Medulla oblongata (tissue), 1 donor: ENCODE data around the gene TXNDC8.
"Not testable (repeated sequence)": the region's sequence is repeated elsewhere in the genome, so short reads cannot be mapped to it uniquely, and the experiment has no call there.

Experiments
- DNase-seq: peaks from one replicate; pipeline ENCODE4 v3.0.0-alpha.2; 2015; ENCODE audit errors: extremely low spot score

Gene TXNDC8

DNA sequence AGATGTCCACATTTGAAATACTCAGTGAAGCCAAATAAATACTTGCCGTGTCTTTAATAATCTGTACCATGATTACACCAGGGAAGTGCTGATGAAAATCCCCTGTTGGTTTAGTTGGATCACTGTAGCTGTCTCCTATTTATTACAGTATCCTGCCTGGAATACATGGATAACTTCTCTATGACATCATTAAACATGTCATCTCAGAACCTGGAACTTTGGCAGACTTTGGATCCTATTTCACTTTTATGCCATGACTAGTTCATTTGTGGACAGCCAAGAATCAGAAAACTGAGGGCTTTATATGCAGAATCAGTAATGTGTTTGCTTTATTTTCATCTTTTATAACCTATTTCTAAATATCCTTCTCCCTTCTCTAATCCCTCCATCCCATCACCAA, at the start of gene TXNDC8:
Gene TXNDC8 (minus strand): TSS at position 137 of the 400 bp plus-strand sequence.
- DNase-seq: no peak

DNA sequence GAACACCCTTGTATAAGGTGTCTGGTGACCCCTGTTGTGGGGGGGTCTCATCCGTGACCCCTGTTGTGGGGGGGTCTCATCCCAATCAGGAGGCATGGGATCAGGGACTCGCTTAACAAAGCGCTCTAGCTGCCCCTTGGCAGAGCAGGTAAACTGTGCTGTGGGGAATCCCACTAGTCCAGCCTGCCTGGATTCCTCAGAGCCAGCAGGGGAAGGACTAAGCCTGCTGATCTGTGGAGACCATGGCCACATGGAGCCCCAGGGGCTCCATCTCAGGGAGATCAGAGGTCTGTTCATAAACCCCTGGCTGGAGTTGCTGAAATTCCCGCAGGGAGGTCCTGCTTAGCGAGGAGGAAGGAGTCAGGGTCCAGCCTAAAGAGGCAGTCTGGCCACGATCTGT, 45.8 kb upstream of the TXNDC8 start:
- DNase-seq: no peak

DNA sequence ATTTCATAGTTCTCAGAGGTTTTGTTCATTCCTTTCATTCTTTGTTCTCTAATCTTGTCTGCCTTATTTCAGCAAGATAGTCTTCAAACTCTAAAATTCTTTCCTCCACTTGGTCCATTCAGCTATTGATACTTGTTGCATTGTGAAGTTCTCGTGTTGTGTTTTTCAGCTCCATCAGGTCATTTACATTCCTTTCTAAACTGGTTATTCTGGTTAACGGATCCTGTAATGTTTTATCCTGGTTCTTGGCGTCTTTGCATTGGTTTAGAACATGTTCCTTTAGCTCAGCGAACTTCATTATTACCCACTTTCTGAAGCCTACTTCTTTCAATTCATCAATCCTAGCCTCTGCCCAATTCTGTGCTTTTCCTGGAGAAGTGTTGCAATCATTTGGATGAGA, 45.1 kb upstream of the TXNDC8 start:
- DNase-seq: no peak

DNA sequence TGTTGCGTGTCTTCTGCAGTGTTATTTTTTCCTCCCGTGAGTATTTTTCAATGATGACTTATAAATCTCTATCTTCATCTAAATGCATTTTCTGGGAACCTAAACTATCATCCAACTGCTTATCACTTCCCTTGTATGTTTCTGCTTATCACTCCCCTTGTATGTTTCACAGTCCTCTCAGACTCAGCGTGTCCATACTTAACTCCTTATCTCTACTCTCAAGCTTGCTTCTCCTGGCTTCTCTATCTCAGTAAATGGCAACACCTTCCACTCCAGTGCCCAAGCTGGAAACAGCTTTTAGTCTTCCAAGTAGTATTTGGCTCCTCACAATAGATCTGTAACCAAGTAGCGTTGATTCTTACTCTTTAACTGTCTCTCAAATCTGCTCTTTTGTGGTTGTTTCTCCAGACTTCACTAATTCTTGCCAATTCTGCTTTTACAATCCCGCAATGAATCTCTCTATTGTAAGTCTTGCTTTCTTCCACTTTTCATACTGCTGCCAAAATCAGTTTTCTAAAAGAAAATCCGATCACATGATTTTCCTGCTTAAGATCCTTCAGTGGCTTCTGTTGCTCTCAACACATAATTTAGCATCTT, 33.8 kb upstream of the TXNDC8 start:
- peak; percentile 17 for DNase-seq

DNA sequence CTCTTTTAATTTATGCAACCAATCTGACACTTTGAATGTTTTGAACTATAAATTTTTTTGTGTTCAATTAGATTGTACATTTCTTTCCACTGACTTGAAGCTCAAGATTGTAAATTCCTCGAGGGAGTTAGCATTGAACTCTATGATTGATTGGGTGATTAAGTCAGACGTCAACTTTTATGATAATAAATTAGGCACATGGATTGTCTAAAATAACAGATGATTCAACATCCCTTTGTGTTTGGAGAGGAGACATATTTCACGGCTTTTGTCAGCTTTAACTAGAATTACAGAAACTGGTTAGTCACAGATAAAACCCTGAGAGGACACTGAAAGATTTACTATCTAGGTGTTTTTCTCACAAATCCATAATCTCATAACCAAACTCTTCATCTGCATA, 32.7 kb upstream of the TXNDC8 start:
- no peak for DNase-seq

DNA sequence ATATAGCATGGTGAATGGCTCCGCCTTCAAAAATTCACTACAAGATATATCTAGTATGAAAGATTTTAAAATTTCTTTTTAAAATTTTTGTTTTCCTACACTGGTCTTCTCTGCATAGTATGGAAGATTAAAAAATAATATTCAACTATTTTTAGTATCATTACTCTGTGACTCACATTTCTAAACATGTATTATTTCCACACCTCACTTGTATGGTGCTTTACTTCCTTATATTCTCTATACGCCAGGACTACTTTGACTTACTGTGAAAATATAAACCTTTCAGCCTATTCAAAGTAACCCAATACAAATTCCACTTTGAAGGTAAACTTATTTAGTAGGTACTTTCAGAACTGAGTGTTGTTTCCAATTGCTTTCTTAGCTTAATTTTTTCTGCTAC, 26.8 kb upstream of the TXNDC8 start:
- no peak for DNase-seq

DNA sequence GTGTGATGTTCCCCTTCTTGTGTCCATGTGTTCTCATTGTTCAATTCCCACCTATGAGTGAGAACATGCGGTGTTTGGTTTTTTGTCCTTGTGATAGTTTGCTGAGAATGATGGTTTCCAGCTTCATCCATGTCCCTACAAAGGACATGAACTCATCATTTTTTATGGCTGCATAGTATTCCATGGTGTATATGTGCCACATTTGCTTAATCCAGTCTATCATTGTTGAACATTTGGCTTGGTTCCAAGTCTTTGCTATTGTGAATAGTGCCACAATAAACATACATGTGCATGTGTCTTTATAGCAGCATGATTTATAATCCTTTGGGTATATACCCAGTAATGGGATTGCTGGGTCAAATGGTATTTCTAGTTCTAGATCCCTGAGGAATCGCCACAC, 21.3 kb upstream of the TXNDC8 start:
- DNase-seq: not testable (repeated sequence)

DNA sequence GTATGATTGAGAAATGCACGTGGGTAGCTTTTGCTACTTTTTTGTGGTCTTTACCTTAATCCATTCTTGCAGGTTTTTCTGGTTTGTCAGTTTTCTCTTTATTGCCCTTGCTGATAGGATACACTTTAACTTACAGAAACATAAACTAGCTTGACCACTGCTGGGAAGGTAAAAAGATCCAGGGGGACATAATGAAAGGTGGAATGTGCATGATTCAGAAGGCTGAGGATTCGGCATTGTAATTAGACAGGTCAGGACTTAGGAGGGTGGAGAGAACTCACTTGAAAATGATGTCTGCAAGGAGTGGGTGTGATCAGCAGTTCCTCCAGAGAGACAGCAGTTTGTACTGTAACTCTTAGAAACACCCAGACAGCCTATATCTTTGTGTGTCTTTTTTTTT, 19.8 kb upstream of the TXNDC8 start:
- DNase-seq: no peak

DNA sequence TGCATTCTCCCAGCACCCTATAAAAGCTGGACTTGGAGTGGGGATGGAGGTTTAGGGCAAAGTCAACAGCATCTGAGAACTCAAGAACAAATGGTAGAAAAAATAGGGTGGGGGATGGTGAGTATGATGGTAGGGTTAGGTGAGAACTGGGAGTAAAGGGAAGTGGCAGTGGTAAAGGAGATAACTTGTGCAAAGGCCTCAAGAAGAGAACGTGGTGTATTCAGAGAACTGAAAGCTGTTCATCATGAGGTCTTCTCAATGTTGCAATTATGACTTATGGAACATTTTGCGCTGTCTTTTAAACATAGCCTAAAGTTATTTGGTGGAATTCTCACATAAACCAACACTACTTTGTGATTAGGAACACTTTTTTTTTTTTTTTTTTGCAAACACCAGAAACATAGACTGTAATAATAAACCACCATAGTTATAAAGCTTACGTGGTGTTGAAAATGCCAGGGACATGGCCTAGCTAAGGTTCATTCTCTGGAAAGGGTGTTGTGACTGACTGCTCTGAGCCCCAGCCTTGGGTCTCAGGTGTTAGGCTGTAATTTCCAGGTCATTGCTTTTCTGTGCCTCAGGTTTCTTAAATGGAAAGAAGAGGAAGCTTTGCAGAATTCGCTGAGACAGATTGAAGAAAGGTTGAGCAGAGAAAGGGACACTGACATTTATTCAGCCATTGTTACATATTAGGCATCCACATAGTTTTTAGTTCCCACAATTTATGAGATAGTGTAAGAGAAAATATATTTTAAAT, 19.2 kb upstream of the TXNDC8 start:
- DNase-seq: no peak

DNA sequence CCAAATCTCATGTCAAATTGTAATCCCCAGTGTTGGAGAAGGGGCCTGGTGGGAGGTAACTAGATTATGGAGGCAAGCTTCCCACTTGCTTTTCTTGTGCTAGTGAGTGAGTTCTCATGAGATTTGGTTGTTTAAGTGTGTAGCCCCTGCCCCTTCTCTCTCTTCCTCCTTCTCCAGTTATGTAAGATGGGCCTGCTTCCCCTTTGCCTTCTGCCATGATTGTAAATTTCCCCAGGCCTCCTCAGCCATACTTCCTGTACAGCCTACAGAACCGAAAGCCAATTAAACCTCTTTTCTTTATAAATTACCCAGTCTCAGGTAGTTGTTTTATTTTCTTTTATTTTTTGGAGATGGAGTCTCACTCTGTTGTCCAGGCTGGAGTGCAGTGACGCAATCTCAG, 18.2 kb upstream of the TXNDC8 start:
- no peak for DNase-seq

DNA sequence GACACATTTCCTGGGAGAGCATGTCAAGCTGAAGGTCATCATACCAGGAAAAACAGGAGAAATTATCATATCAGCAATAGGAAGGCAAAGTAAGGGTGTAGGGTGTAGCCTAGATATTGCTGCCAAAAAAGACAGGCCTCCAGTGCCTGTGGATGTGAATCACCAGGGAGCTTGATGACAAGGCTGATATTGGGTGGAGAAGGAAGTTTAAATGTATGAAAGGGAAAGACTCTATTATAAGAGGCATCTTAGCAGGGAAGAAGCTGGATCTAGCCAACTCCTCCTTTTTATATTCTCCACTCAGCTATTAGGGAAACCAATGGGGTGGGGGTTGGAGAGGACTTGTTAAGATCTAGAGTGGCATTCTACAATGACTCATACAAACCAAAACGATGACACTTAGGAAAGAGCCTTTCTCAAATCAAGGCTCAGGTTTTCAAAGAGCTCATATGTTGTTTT, 13.4 kb upstream of the TXNDC8 start:
- DNase-seq: no peak

DNA sequence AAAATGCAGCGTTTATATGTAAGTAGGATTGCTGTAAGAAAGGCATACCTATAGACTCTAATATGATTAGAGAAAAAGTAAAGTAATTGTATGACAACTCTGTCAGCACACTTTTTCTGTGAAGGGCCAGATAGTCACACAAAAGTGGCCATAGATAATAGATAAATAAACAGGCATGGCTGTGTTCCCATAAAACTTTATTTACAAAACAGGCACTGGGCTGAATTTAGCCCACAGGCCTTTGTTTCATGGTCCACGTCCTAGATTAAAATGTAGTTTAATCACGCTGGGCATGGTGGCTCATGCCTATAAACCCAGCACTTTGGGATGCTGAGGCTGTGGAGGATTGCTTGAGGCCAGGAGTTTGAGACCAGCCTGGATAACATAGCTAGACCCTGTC, 8.7 kb upstream of the TXNDC8 start:
- no peak for DNase-seq

DNA sequence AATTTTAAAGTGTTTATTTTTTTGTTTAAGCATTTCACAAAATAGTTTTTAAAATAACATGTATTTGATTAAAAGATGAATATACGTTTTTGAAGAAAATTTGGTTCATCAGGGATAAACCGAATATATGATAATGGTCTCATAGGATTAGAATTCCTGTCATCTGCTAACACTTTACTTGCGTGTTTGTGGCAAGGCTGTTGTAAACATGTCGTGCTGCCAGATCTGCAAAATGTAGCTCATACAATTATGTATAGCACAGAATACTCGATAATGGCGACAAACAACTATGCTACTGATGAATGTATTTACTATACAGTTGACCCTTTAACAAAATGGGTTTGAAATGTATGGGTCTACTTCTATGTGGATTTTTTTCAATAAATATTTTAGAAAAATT, 7.2 kb upstream of the TXNDC8 start:
- DNase-seq: no peak

DNA sequence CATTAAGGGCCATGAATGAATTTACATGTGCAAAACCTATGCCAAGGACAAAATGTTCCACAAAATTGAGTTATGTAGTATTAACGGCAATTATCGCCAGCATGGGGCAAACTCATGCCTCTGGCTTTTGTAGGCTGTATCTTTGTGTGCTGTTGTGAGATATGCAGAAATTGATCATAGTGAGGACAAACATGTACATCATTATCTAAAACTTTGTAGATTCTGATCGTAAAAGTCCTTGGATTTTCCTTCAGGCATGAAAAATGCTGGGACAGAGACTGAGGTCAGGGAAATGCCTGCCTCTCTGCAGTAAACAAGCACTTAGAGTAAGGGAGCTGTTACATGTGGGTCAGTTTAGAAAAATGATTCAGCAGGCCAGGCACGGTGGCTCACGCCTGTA, 5.9 kb upstream of the TXNDC8 start:
- no peak for DNase-seq

DNA sequence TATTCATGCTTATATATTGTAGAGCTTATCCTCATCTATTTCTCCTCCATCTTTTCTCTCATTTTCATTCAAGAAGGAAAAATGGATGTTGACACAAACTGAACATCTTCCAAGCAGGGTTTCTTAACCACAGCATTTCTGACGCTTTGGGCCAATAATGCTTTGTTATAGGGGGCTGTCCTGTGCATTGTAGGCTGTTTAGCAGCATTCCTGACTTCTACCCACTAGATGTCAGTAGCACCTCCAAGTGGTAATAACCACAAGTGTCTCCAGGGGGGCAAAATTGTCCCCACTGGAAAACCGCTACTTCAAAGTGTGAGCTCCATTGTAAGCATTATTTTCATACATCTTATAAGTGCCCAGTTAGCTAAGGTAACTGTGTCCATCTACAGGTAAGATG, 2.6 kb upstream of the TXNDC8 start:
- no peak for DNase-seq

DNA sequence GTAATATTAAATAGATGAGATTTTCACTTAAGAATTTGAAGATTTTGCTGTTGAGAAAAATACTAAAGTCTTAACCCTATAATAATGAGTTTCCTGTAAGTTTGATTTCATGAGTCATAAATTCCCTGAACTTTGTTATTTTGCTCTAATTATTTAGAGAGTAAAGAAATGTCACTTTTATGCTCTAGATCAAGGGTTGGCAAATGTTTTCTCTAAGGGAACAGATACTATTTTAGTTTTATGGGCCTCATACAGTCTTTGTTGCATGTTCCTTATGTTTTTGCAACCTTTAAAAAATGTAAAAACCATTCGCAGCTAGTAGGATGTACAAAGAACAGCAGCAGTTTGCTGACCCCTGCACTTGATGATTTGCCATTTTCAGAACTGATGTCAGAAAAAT, 480 bp upstream of the TXNDC8 start:
- no peak for DNase-seq

DNA sequence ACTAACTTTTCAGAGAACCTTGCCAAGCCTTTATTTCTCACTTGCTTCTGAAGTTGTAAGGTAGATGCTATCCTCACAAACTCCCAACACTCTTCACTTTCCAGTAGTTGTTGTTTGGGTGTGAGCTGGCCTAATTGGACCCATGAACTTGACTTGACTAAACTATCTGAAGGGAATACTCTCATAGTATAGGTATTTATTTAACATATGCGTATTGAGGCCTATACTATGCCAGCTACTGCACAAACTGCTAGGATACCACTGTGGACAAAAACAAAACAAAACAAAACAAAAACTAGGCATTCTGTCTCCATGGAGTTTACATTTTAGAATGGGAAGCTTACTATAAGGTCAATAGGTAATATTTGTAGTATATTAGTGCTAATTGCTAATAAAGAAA, 1.3 kb downstream of the TXNDC8 start:
- DNase-seq: no peak

DNA sequence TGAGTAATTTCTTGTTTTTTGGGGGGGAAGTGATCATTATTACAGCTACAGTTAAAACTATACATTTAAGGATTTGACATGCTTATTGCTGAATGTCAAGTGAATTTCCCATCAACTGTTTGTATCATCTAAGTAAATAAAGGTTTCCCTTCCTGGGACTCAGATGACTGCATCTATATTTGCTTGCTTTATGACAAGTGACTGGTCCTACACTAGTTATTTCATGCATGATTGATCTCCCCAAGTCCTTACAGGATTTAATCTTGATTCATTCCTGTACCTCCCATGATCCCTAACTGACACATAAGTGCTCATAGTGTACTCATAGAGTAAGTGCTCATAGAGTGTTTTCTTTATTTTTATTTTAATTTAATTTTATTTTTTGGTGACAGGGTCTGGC, 2.8 kb downstream of the TXNDC8 start:
- DNase-seq: no peak

DNA sequence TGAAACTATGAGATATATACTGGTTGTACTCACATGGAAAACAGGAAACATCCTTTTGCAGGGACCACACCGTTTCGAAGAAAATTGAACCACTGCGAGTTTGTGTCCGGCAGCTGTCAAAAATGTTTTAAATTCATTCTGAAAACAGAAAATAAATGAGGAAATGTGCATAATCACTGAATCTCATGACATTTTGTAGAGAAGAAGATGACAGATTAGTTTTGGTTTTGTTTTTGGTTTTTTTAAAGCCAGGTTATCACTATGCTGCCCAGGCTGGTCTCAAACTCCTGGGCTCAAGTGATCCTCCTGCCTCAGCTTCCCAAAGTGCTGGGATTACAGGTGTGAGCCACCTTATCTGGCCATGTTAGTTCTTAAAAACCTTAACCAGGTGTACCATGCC, 3.5 kb downstream of the TXNDC8 start:
- DNase-seq: no peak

DNA sequence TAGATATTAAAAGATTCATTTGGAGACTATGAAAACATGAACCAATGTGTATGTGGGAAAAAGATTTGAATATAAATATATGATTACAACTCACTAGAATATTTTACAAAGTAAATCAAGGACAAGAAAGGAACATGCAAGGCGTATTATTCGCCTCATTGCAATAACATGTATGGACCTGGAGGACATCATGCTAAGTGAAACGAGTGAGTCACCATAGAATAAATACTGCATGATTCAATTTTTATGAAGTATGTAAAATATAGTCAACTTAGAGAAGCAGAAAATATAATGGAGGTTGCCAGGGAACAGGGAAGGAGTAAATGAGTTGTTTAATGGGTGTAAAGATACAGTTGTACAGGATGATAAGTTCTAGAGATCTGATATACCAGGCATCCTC, 4.9 kb downstream of the TXNDC8 start:
- no peak for DNase-seq

DNA sequence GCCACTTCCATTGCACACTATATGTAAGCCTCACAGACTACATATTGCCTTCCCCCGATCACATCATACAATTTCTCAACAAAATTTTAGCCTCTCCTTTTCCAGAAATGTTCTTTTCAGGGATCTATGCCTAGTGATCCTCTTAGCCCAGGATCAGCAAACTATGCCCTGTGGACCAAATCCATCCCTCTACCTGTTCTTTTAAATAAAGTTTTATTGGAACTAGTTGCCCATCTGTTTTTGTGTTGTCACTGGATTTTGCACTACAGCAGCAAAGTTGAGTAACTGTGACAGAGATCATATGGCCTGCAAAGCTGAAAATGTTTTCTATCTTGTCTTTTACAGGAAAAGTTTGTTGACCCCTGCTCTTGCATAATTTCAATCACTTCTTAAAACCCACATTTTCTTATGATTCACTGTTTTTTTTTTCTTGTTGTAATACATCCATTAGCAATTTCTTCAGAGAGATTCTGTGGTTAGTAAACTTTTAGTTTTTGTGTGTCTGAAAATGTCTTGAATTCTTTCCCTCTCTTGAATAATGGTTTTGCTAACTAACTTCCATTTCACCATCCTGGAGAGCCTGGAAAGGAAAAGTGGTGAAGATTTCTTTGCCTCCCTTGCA, 7.1 kb downstream of the TXNDC8 start:
- no peak for DNase-seq

DNA sequence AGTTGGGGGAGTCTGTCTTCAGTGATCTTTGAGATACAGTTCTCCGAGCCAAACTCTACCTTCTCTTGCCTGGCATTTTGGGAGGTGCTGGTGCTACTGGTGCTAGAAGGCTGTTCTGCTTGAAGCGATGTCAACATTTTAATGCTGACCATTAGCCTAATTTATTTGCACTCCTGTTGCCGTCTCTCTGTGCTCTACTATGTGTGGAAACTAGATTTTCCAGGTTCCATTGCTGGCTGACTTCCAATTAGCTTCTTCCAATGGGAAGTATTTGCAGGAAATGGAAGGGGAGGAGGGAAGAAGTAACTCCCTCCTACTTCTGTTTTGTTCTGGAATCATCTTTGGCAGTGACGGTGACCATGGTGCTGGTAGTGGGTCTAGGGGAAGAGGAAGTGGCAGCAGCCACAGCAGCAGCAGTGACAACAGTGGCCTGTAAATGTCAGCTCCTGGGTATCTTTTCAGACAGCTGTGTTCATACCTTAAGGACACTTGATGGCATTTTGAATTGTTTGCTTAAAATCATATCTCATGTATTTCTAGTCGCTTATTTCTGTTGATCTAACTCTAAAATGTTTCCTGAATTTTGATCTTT, 7.9 kb downstream of the TXNDC8 start:
- peak; percentile 5 for DNase-seq

DNA sequence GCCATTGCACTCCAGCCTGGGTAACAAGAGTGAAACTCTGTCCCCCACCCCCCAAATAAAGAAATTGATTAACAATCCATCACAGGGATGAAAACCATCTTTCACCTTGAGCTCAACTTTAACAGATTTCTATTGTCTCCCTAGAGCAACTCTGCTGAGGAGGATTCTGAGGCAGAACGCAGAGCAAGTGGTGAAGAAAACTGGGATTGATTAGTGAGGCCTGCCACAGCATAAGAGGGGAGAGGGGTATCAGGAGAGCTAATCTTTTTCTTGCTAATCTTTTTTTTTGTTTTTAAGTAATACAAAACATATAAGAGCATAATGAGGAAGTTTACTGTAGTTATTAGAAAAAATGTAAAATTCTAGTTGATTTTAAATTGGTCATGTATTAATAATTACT, 8.9 kb downstream of the TXNDC8 start:
- no peak for DNase-seq
